Measurements from ENCODE around the gene PLA2G4A.

PLA2G4A gene

GRCh38 chr1:186923486-186923885, 94.7 kb downstream of the PLA2G4A start:
- no peak for DNase-seq

GRCh38 chr1:186925881-186926669, 97.3 kb downstream of the PLA2G4A start:
- no peak for DNase-seq

GRCh38 chr1:186927884-186928283, 99.1 kb downstream of the PLA2G4A start:
- DNase-seq: no peak

- no peak for DNase-seq
Observed at GRCh38 chr1:186930238-186930637, 101.5 kb downstream of the PLA2G4A start.

- no peak for DNase-seq
Observed at GRCh38 chr1:186937016-186937670, 108.4 kb downstream of the PLA2G4A start.

GRCh38 chr1:186943891-186944686, 115.3 kb downstream of the PLA2G4A start:
- no peak for DNase-seq

GRCh38 chr1:186945146-186945545, 116.4 kb downstream of the PLA2G4A start:
- no peak for DNase-seq

GRCh38 chr1:186948535-186948934, 119.8 kb downstream of the PLA2G4A start:
- no peak for DNase-seq

- DNase-seq: no peak
Observed at GRCh38 chr1:186949173-186949572, 120.4 kb downstream of the PLA2G4A start.

- no peak for DNase-seq
Observed at GRCh38 chr1:186950547-186950946, 121.8 kb downstream of the PLA2G4A start.

GRCh38 chr1:186953876-186954275, 125.1 kb downstream of the PLA2G4A start:
- DNase-seq: no peak

- DNase-seq: no peak
Observed at GRCh38 chr1:186957314-186957713, 128.6 kb downstream of the PLA2G4A start.

GRCh38 chr1:186958520-186958919, 129.8 kb downstream of the PLA2G4A start:
- no peak for DNase-seq

- DNase-seq: no peak
Observed at GRCh38 chr1:186960861-186961260, 132.1 kb downstream of the PLA2G4A start.

- no peak for DNase-seq
Observed at GRCh38 chr1:186965847-186966246, 137.1 kb downstream of the PLA2G4A start.

GRCh38 chr1:186966456-186966855, 137.7 kb downstream of the PLA2G4A start:
- DNase-seq: no peak

GRCh38 chr1:186967656-186968394, 139.1 kb downstream of the PLA2G4A start:
- DNase-seq: no peak

GRCh38 chr1:186974774-186975181, 146.0 kb downstream of the PLA2G4A start:
- DNase-seq: no peak

- DNase-seq: no peak
Observed at GRCh38 chr1:186975220-186975619, 146.5 kb downstream of the PLA2G4A start.

- DNase-seq: no peak
Observed at GRCh38 chr1:186976700-186977099, 148.0 kb downstream of the PLA2G4A start.

GRCh38 chr1:186977266-186977957, 148.7 kb downstream of the PLA2G4A start:
- no peak for DNase-seq
